DMS153 treated with DMSO at 0.1 percent for 48 hours (cell line): ENCODE measurements around the gene TRIM29.
"Not testable (repeated sequence)": the region's sequence is repeated elsewhere in the genome, so short reads cannot be mapped to it uniquely, and the experiment has no call there.

Experiments
- DNase-seq: peaks from one replicate; lab custom pipeline; 2025; ENCODE audit not compliant: unreplicated experiment; lab: John Stamatoyannopoulos, UW

The TRIM29 gene, protein sequence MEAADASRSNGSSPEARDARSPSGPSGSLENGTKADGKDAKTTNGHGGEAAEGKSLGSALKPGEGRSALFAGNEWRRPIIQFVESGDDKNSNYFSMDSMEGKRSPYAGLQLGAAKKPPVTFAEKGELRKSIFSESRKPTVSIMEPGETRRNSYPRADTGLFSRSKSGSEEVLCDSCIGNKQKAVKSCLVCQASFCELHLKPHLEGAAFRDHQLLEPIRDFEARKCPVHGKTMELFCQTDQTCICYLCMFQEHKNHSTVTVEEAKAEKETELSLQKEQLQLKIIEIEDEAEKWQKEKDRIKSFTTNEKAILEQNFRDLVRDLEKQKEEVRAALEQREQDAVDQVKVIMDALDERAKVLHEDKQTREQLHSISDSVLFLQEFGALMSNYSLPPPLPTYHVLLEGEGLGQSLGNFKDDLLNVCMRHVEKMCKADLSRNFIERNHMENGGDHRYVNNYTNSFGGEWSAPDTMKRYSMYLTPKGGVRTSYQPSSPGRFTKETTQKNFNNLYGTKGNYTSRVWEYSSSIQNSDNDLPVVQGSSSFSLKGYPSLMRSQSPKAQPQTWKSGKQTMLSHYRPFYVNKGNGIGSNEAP

DNA sequence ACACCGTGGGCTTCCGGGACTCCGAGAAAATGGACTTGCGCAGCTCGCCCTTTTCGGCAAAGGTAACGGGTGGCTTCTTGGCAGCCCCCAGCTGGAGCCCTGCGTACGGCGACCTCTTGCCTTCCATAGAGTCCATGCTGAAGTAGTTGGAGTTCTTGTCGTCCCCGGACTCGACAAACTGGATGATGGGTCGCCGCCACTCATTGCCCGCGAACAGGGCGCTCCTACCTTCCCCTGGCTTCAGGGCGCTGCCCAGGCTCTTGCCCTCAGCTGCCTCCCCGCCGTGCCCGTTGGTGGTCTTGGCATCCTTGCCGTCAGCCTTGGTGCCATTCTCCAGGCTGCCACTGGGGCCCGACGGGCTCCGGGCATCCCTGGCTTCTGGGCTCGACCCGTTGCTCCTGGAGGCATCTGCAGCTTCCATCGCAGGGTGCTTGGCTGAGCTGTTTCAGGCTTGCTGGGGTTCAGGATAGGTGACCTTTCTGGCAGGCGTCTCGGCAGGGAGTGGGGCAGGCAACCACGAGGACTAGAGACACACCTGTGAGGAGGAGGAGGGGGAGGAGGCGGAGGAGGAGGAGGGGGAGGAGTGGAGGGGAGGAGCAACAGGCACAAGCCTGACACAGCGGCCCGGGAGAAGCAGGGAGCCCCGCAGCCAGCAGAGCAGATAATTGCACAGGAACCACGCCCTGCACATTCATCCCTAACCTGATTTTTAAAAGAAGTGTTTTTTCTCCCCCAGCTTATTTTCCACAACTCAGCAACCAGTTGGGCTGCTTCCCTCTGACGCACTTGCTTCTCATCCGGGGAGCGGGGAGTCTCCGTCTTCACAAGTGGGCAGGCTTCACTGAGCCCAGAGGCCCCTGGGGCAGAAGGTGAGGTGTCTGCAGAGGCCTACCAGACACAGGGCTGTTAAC, at the start of gene TRIM29:
Gene TRIM29 (minus strand): TSS at position 503 of the 911 bp plus-strand sequence. CDS start 82 bp downstream, at position 421.
- no peak for DNase-seq

DNA sequence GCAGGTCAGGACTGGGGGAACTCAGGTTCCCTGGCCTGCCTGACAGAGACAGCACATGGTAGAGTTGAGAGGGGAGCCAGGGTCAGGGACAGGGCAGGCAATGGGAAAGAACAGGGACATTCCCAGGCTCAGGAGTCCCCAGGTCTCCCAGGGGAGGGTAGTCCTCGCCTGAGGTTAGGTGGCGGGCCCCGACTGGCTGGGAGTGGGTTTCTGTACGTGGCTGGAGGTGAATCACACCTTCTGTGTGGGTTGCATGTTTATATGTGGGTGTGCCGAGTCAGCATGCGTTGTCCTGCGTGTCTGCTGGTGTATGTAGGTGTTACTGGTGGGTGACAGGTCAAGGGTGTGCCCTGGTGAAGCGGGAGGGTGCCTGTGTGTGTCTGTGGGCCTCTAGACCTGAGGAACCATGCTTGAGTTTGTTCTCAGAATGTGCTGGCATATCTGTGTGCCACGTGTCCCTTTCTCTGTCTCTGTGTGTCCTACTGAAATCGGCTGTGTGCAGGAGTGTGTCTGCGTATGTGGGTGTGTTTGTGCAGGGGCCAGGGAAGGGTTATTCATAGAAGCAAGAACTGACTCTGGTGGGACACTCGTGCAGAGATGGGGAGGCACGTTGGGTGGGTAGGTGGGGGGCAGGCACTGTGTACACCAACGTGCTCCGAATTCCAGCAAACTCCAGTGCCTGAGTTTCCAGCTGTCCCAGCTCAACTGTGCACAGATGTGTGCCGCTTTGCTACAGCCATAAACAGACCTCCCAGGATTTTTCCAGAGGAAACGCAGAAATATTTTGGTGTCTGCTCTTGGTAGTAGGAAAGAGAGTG, 49.1 kb upstream of the TRIM29 start:
- no peak for DNase-seq

DNA sequence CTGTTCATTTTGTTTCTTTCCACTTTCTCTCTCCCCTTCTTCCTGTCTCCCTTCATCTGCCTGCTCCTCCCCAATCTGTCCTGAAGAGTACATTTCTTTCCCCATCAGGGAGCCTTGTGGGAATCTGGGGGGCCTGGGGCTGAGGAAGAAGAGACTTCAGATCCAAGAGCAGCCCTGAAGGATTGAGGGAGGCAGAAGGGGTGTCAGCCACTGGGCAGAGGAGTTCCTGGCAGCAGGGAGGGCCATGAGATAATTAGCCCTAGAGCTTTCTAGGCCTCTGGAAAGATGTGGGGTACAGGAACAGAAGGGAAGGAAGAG, 48.5 kb upstream of the TRIM29 start:
- no peak for DNase-seq

DNA sequence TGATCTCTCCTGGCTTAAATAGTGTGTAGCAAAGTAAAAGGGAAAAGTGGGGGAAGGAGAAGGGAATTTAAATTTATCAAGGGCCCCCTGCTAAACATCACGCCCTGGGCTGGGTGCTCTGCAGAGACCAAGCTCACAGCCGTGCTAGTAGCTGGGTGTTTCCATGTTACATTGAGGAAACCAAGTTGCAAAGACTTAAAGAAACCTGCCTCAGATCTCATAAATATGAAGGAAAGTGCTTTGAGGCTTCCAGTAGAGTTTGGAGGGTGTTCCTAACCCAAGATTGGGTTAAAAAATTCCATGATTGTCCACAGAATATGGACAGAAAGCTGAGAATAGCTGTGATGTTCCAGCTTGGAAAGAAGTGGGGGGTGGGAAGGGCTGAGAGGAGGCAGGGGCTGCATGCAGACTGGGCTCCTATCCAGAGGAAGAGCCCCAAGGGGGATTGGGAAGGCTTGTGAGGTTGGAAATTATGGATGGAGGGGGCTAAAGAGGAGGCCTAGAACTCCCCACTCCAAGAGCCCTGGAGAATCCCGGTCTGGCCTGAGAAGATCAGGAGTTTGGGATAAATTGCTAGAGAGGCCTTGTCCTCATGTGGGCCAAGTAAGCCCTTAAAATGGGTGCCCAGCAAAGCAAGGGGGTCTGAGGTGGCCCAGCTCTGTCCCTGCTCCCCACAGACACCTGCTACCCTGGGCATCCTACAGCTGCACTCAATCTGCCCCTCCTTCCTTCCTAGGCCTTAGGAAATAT, 48.0 kb upstream of the TRIM29 start:
- no peak for DNase-seq

DNA sequence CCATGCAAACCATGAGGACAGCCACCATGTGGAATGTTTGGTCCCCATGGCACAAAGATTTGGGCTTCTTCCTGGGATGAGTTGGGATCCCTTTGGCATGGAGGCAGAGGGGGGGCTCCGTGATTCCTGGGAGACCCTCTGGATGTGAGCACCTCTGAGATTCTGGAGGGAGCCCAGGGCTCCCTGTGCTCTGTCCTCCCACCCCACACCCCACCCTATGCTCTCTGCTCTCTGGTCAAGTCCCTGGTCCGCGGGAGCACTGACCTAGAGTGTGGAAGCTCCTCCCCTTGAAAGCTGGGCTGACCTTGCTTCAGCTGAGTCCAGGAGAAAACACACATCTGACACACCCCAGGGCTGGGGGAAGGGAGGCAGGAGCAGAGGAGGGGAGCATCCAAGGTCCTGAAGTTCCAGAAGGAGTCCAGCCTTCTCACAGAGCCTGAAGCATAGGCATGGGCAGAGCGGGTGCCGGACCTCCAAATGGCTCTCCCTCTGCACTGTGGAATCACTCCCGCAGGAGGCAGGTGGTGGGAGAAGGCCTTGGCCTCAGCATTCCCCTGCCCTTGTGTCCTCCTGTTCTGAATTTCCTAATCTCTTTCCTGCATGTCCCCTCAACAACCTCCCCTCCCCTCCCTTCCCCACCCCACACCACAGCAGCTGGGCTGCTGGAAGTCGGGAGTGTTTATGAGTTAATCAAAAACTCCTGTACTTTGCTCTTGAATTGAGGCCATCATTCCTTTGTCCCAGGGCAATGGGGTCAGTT, 47.2 kb upstream of the TRIM29 start:
- no peak for DNase-seq

DNA sequence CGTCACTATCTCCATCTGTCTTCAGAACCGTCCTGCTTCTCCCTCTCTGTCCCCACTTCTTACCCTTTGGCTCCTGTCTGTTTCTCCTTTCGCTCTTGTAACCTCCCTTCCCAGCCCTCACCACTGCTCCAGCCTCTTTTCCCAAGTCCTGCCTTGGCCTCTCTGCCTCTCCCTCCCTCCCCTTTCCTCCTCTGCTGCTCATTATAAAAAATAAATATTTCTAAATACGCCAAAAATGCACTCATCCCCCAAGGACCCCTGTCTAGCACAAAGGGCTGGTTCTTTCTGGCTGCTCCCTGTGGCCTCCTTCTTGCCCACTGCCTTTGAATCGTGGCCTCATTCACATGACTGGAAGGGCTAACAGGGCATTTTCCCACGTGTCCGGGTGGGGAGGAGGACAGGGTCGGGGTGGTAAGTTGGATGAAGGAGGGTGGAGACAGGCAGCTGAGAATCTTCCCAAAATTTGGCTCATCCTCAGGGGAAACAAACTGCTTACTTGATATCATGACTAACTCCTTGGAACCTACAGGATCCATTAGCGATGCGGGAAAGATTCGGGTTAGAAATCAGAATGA, 46.5 kb upstream of the TRIM29 start:
- DNase-seq = no peak

DNA sequence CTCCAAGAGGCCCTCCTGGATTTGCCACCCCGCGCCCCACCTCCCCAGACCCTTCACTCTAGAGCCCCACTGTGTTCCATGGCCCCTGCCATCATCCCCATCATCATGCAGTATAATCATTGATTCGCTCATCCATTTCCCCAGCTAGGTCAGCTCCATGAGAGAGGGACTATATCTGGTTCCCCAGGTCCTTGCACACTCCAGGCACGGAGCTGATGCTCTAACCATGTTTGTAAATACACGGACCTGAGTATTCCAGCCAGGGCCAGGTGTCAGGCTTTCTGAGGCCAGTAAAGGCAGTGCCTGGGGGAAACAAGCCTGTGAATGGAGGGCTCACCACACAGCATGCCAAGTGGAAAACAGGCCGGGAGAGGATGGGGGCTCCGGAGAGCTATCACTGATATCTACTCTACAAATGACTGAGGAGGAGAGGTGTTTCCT, 45.8 kb upstream of the TRIM29 start:
- DNase-seq = no peak

DNA sequence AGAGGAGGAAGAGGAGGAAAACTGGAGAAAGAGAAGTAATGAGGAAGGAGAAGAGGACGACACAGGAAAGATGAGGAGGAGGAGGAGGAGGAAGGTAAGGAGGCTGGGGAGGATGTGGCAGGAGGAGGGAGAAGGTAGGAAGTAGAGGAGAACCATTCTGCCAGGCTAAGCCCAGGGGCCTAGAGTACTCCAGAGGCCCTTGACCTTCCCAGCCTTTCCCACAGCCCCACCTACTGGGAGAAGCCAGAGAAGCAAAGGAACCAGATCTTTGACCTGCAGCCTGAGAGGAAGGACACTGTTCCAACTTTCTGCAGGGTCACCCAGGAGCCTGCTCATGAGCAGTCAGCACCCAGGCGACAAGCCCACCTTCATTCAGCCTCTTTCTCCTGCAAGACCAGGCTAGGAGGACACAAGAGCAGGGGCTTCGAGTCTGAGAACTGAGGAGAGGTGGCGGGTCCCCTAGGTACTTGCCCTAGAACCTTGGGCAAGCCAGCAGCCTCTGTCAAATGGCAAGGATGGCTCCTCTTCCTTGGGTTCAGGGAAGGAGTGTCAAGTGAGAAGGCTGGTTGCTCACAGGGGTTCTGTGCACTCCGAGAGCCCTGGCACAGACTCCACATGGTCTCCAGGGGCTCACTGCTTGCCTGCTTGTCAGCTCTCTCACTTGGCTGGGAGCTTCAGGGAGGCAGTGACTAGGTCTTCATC, 45.0 kb upstream of the TRIM29 start:
- DNase-seq = no peak

DNA sequence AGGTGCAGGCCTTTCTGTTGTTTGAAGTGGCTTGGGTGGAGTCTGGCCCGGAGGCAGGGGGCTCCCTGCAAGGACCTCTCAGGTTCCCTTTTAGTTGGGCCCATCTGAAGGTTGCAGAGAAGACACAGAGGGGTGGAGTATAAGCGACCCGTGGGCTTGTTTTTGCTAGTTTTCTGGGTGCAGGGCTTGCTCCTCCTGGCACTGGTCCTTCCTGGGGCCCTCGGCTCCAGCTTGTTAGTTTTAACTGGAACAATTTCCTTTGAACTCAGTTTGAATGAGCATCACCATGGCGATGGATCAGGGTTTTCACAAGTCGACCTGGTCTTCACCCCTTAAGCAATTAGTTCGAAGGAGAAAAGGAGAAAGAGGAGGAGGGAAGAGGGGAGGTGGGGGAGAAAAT, 44.5 kb upstream of the TRIM29 start:
- DNase-seq = no peak

DNA sequence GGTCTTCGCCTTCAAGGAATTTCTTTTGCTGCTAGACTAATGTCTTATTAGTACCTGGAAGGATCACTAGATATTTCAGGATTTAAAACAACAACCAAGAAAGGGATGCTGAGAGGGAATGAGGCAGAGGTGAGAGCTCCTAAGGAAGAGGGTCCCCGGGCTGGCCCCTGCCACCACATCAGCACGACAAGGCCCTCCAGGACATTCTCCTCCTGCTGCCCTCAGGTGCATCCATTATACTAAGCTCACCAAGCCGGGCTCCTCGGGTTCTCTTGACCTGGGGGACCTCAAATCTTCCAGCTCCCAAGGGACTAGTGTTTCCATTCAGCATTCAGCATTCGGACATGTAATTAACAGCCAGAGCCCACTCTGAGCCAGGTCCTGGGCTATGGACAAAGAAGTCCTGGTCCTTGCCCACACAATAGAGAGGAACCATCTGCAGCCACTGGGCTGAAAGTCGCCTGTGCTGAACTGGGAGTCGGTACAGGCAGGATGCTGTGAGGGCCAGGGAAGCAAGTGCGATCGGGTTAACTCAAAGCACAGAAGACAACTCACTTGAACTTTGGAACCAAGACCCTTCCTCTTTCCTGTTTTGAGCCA, 43.6 kb upstream of the TRIM29 start:
- no peak for DNase-seq

DNA sequence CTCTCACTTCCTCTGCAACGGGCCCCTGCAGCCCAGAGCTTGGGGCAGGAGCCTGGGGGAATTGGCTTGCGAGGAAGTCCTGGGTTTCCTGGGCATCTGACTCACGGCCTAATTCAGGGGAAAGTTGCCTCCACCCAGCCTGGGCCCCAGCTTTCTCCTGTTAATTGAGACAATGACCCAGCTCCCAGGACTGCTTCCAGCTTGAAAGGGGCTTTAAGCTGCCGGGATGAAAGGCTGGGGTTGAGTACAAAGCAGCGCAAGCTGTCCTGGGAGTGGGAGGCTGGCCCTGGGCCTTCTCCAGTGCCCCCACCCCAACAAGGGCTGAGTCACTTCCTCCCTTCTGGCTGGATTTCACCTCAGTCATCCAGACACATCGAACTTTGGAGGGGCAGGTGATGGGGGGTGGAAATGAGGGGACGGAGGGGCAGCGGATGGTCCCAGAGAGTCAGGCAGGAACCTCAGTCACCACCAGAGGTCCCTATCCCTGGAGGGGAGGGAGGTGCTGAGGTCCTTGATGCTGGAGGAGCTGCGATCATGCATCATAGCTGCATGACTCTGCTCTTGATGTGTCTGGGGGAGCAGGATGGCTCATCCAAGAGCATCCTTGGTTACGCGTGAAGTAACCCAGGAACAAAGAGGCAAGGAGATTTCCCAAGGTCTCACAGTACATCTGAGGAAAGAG, 42.8 kb upstream of the TRIM29 start:
- no peak for DNase-seq

DNA sequence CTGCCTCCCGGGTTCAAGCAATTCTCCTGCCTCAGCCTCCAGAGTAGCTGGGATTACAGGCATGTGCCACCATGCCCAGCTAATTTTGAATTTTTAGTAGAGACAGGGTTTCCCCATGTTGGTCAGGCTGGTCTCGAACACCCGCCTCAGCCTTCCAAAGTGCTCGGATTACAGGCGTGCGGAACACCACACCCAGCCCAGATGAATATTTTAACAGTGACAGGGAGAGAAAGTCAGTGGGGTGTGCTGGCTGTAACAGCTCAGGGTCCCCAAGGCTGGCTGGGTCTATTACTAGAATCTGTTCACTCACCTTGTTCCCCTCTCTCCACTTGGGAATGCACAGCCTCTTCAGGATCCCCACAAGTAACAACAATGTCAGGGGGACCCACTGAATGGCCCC, 42.1 kb upstream of the TRIM29 start:
- DNase-seq = not testable (repeated sequence)

DNA sequence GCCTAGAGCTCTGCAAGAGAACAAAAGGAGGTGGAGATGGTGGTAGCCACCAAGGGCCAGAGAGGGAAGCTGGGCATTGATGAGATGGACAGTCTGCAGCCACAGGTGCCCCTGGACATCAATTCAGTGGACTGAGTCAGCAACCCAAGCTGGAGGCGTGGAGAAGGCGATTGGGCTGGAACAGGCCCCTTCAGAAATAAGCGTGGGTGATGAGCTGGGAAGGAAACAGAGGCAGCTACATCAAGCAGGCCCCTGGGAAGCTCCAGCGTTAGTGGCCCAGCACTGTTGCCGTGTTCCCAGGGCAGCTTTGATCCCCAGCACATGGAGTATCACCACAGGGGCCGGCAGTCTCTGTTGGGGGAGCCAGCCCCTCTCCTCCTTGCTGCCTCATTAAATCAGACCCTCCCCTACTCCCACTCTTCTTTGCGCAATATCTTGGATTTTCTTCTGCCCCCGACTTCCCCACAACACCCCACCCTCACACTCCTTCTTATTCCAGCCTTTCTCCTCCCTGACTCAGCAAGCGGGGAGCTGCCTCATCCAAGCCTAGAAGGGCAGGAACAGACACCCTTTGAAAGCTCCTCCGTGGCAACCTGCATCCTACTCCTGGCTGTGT, 41.3 kb upstream of the TRIM29 start:
- no peak for DNase-seq

DNA sequence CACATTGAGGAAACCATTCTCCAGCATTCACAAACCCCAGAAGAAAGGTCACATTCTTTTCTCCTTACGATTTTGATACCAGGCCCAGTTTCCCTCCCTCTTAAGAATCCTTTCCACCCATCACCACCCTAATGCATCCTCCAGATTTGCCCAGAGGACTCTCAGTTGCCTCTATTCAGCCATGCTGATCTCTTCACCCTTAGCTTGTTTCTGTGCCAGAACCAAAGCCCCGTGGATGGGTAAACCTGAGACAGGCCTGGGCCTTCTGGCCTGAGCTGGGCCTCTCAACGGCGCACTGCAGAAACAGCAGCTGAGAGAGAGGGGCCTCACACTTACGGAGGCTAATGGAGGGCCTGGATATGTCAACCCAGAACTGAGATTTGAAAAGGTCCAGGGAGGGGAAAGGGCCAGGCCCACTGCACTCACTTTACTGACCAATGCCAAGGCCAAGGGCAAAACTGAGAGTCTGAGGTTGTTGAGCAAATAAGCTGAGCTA, 40.7 kb upstream of the TRIM29 start:
- no peak for DNase-seq

DNA sequence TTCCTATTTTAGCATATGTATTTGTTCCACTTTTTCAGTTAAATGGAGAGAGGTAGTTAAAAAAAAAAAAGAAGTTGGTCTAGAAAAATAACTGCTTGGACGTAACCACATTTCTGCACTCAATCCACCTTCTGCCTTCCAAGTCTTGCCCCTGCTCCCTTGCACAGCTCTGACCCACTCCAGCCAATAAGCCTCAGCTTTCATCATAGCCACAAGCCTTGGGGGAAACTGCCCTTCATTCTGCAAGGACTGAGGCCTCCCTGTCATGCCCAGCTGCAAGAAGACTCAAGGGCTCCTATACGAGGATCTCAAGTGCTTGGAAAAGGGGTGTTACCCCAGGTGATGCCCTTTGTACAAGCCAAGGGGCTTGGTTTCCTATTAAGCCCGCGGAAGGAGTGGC, 37.0 kb upstream of the TRIM29 start:
- no peak for DNase-seq

DNA sequence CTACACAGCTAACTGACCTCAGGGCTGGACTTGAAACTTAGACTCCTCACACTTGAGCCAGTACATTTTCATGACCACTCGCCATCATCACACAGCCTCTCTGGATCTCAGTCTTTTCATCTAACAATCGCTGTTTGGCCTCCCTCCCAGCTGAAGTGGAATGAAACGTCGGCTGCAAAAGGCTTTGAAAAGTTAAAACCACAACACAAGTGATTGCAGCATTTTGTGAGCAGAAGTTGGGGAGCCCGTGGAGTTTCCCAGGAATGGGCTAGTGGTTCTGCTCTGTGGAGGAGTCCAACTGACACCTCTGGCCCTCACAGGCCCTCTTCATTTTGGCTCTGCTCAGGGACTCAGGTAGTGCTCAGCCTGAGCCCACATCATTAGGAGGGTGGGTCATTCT, 35.9 kb upstream of the TRIM29 start:
- no peak for DNase-seq
